ELR (cell line): ENCODE measurements around the gene ESRRG.

Experiments
- DNase-seq: peaks from one replicate; pipeline ENCODE4 v3.0.0-alpha.2; 2015; ENCODE audit warnings: low read depth

The ESRRG gene

GRCh38 chr1:216502528-216503162 is 220.6 kb downstream of the ESRRG start:
- no peak for DNase-seq

DNA sequence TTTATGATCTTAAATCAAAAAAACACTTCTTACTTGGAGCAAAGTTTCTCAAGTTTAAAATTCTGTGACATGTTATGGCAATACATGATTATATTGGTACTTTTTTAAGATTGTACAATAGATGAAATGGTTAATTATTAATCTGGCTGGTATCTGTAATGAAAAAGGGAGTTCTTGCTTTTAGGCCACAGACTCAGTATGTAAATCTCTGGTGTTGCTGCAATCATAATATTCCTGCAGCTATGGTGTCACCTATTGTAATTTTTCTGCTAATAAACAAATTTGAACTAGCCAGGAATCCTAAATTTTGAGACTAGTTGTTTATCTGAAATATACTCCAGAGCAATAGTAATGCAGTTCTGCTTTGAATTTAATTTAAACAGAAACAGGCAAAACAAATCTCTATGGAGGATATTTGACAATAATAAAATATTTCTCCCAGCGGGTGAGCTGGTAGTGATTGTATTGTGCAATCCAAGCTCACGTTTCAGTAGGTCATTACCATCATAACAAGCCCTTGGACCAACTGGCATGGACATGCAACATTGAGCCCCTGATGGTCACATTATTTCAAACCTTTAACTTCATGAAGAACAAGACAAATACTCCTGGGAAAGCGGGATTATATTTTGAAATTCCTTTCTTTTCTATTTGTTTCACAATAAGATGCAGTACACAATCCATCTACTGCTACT is 222.8 kb downstream of the ESRRG start:
- DNase-seq: no peak

- no peak for DNase-seq
These were observed 223.5 kb downstream of the ESRRG start for GRCh38 chr1:216499581-216500272.

DNA sequence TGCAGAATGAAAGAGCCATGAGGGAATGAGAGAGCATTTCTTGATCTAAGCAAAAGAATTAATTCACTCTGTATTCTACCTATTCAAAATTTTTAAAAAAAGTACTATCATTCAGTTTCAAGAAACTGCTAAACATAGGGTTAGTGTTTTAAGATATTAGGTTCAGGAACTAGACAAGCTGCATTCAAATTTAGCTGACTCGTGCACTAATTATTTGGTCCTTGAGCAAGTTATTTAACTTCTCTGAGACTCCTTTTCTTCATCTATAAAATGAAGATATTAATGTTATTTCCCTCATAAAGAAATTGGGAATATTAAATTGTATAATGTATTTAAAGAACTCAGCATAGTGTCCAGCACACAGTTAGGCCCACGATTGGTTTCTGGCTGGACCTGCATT is 225.0 kb downstream of the ESRRG start:
- DNase-seq: no peak

GRCh38 chr1:216485042-216485441 is 238.2 kb downstream of the ESRRG start:
- DNase-seq: no peak

DNA sequence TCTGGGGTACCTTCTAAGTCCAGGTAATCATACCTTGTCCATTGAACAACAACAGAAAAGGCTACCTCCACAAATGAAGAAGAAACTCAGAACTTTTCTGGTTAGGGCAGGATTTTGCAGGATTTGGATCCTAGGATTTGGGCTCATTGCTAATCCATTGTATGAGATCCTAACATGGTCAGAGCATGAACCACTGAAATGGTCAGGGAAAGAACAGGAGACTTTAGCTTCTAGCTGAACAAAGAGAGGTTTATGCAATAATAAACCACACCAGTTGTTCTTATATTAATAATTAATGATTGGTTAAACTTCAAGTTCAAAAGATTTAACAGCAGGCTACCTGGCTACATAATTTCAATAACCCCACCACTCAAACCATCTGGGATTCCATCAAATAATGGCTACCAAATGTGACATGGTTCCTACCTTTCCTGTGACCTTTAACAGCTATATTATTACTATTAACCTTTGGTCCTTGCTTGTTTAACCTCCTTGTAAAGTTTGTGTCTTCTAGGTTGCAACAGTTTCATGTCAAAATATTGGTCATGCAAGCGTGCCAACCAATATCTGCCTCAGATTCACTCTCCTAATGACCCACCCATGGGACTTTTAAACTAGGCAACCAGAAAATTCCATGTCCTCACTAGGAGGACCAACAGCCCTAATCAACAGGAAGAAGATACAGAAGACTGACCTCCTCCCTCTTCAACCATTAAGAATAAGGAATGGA is 239.4 kb downstream of the ESRRG start:
- no peak for DNase-seq

GRCh38 chr1:216482620-216483019 is 240.6 kb downstream of the ESRRG start:
- no peak for DNase-seq

DNA sequence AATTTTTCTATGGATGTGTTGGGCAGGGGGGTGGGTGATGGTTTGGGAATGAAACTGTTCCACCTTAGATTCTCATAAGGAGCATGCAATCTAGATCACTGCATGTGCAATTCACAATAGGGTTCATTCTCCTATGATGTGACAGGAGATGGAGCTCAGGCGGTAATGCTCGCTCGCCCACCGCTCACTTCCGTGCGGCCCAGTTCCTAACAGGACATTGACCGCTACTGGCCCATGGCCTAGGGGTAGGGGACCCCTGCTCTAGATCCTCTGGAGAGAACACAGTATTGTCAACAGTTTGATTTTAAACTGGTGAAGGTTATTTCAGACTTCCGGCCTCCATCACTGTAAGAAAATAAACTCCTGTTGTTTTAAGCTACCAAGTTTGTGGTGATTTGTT is 245.0 kb downstream of the ESRRG start:
- DNase-seq: no peak

GRCh38 chr1:216476341-216476740 is 246.9 kb downstream of the ESRRG start:
- no peak for DNase-seq

DNA sequence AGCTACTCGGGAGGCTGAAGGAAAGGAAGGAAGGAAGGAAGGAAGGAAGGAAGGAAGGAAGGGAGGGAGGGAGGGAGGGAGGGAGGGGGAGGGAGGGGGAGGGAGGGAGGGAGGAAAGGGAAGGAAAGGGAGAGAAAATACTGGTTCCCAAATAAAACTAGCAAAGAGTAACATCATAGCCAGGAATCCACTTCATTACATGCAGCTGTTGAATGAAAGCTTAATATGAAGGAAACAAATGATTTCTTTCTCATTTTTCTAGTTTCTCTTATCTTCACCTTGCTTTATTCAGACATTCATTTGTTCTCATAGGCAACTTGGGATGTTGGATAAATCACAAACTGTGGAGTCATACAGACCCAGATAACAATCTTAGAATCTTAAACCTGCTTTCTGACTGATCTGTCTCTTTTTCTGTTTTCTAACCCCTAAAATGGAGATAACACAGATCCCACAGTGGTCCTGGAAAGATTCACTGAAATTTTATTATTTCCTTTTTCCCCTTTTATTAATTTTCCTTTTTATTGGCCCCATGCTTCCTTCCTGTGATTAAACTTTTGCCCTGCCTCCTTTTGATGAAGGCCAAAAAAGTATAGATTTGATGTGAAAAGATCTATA is 247.5 kb downstream of the ESRRG start:
- no peak for DNase-seq

DNA sequence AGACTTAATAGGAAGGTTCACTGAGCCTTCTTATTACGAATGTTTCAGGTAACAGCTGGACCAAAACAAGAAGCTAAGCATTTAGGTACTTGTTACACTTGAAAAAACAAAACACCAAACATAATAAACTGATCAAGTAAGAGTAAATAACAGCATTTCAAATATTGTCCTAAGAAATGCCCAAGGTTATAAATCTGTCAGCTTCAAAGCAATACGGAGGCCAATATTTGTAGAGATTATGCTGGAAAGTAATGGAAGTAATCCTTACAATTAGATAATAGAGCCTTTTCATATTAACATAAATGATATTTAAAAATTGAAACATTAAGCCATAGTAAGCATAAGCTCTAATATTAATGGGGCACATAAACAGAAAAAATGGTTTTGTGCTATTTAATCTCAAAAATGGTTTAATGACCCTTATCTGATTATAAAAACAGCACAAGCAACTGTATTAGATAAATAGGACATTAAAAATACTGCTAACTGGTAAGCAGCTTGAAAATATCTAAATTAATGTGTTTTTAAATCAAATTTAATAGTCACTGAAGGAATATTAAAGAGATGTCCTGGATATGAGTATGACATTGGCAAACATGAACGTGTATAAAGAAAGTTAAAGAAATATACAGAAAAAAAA is 256.9 kb downstream of the ESRRG start:
- no peak for DNase-seq

GRCh38 chr1:216464489-216464888 is 258.7 kb downstream of the ESRRG start:
- DNase-seq: peak; percentile 94

DNA sequence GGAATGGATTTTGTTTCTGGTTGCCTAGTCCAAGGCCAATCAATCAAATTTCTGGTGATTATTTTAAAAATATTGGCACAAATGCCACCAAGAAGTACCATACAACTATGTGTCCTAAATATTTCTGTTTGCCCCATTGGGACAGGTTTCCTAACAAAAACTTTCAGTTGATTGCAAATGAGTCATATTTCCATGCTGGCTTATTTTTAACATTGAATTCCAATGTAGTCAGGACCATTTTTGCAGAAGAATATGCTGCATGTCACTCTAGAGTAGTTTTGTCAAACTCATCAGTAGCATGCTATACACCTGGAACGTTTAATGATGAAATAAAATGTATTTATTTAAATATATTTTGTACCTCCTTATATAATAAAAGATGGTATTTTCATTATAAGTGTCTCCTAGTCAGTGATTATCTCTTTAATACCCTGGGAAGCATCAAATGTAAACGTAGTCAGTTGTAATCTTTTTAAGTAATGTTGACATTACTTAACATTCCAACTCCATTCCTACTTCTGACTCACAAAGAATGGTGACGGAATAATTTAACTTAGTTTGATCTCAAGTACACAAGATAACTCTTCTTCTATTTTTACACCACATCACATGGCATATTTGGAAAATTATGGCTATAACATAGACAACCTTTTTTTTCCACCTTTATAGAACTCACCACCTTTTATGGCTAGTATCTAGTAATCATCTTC is 261.0 kb downstream of the ESRRG start:
- DNase-seq: peak; percentile 65

DNA sequence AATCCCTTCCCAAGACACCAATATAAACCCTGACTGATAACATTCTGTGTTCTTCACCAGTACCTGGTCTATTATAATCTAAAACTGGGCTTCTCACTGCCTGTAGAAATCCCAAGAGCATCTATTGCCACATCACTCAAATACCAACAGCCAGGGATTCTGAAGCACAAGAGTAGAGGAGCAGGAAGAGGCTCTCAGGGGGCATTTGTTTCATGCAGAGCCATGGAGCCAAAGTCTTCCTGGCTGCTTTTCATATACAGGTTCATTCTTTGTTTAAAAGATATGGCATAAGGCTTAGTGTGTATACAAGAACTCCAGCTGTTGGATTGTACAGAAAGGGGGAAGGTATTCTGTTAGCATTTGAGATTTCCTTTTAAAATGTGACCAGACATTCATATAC is 261.8 kb downstream of the ESRRG start:
- DNase-seq: no peak

GRCh38 chr1:216459651-216460207 is 263.5 kb downstream of the ESRRG start:
- peak; percentile 11 for DNase-seq

DNA sequence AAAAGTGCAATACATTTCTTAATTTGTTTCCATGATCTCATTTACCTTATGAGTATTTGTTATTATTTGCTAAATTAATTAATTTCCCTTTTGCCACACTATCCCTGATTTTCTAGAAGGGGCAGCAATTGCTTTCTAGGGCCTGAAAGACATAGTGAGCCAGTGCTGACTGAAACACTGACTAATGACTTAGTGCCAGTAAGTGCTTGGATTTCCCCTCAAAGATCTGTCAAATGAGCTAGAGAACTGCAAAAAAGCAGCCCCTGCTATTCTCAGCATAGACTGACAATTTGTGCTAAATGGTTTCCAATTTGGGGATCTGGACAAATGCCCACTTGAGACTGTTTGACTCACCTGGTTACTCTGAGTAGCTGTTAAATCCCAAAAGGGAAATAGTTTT is 264.4 kb downstream of the ESRRG start:
- peak; percentile 11 for DNase-seq

DNA sequence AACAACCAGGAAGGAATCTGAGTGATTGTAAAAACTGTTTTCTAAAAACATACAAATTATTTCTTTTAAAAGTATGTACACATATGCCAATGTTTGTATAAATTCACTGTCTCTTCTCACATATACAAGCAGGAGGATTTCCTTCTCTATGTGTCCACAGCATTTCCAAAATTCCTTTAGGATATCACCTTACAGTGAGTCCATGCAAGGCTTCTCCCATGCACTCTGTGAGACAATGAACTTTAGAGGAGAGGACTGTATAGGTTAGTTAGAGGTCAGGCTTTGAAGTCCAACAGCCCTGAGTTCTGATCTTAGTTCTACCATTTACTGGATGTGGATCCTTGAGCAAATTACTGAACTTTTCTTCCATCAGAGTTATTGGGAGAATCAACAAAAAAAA is 265.9 kb downstream of the ESRRG start:
- DNase-seq: no peak

DNA sequence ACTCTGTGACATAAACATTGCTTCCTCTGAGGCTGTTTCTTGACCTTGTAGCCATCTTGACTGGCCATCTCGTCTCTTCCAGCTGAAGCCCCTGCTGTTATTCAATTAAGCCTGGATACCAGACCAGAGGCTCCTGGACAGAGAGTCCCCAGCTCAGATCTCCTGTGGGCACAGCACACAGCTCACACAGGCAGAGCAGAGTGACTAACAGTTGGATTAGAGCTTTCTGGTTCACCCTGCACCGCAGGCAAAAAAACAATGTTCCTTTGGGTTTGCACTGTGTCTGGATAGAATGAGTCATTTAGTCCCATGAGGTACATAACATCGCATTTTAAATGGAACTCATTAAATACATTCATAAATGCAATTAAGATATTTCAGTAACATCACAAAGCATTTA is 266.5 kb downstream of the ESRRG start:
- peak; percentile 84 for DNase-seq

DNA sequence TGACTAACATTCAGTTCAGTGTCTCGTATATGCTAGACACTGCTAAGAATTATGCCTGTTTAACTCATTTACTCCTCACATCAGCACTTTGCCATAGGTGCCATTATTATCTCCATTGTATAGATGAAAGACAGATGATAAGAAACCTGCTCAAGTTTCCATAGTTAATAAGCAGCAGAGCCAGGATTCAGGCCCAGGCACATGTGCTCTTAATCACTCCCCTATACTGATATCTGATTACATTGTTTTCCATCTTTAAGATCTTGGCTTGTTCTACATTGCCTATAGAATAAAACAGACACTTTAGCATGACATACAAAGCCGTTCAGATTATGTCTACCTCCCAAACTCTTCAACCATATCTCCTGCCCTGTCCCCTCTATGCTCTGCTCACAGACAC is 269.5 kb downstream of the ESRRG start:
- DNase-seq: no peak
